Measurements from ENCODE around the gene AP3S1.

- TF ChIP-seq CTCF (IDR thresholded peaks at IDR 0.05), result peak in 1 of 7 experiments; percentile 12
- no peak for TF ChIP-seq POLR2A (IDR thresholded peaks at IDR 0.05)
Observed at GRCh38 chr5:115842952-115843351, 1.2 kb downstream of the AP3S1 start.
